ENCODE measurements around the gene DLG3. TPM values are rescaled to one million over a fixed set of nuclear protein-coding genes. Genes with fewer than 3 reads are reported as not detected.
"Not testable (repeated sequence)": the region's sequence is repeated elsewhere in the genome, so short reads cannot be mapped to it uniquely, and the experiment has no call there.

DLG3 gene
- total RNA-seq, 5 donors from 2014 or later (not counting 1 experiment from before 2014, with no cell fraction given) = 6.2 to 14.1 (median 10.3) TPM

DNA sequence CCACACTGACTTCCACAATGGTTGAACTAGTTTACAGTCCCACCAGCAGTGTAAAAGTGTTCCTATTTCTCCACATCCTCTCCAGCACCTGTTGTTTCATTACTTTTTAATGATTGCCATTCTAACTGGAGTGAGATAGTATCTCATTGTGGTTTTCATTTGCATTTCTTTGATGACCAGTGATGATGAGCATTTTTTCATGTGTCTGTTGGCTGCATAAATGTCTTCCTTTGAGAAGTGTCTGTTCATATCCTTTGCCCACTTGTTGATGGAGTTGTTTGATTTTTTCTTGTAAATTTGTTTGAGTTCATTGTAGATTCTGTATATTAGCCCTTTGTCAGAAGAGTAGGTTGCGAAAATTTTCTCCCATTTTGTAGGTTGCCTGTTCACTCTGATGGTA, 71.1 kb downstream of the DLG3 start:
- H3K27ac ChIP-seq (ENCODE audit: low read length); DNase-seq; H3K9me3 ChIP-seq; H3K27me3 ChIP-seq (replicated peaks in 1 of 2; ENCODE audit: control insufficient read depth in 2 of 2, extremely low read depth in 1 of 2, insufficient read depth in 2 of 2, low read length in 1 of 2); H3K36me3 ChIP-seq (ENCODE audit: control insufficient read depth in 2 of 2, extremely low read depth in 1 of 2, insufficient read depth in 1 of 2, low read length in 1 of 2); ATAC-seq (replicated peaks in 1 of 4); H3K4me3 Mint-ChIP-seq; H3K4me1 Mint-ChIP-seq; CTCF ChIA-PET; H3K4me3 ChIP-seq (ENCODE audit: control insufficient read depth in 1 of 2, extremely low read depth in 1 of 2, low read length in 1 of 2); H3K9me3 Mint-ChIP-seq; POLR2A ChIA-PET; H3K36me3 Mint-ChIP-seq; H3K27ac Mint-ChIP-seq; H3K4me1 ChIP-seq (ENCODE audit: control insufficient read depth in 1 of 2, extremely low read depth in 1 of 2, insufficient read depth in 2 of 2, low read length in 2 of 2): not testable (repeated sequence)
- WGBS (ENCODE audit: insufficient coverage) = no CpG with 5 or more reads among the region's 1 CpG
- H3K27me3 Mint-ChIP-seq = peaks cover 3 to 19% of the 10 kb centered on the region in 2 donors

DNA sequence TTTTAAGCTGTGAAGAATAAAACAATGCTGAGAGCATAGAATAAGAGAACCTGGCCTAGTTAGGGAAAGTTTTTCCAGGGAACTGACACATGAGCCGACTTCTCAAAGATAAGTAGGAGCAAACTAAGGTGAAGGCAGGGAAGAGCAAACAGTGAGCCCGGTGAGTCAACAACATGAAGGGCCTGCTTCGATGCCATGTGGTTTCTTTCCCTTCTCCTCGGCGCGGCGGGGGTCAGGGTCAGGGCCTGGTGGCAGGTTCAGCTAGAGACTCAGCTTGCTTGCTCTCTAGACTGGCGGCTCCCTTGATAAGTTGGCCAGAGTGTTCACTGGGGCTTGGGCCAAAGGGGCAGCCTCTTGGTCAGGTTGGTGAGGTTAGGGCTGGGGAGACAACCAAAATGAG, 81.1 kb downstream of the DLG3 start:
- no peak for ATAC-seq (replicated peaks in 1 of 4)
- POLR2A ChIA-PET = no interaction called here

DNA sequence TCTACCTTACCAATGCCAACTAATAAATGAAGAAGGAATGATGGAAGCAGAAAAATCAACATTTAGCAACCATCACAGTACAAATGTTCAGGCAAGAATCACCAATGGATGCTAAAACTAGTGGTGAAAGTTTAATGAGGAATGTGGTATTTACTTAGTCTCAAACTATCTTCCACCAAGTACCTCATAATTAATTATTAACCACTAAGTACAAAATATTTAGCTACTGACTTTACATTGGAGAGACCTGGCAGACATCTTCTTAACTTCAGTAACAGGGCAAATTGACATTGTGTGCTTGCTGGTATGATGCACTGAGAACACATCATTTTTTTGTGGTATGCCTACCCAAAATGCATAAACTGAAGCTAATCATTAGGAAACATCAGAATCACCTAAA, 82.4 kb downstream of the DLG3 start:
- no peaks in the 10 kb centered on the region for H3K4me1 Mint-ChIP-seq
- H3K9me3 ChIP-seq = no peaks in the 10 kb centered on the region
- H3K4me3 Mint-ChIP-seq = no peak overlapping the region
- no peak overlapping the region for H3K27ac Mint-ChIP-seq
- ATAC-seq (replicated peaks in 1 of 4) (no peak), DNase-seq (no peak)
- no peaks in the 10 kb centered on the region for H3K27me3 ChIP-seq (replicated peaks in 1 of 2; ENCODE audit: control insufficient read depth in 2 of 2, extremely low read depth in 1 of 2, insufficient read depth in 2 of 2, low read length in 1 of 2)
- H3K27ac ChIP-seq (ENCODE audit: low read length) = no peak overlapping the region
- H3K36me3 Mint-ChIP-seq = no peaks in the 10 kb centered on the region
- peaks cover 0 to 11% of the 10 kb centered on the region in 2 donors for H3K27me3 Mint-ChIP-seq
- H3K36me3 ChIP-seq (ENCODE audit: control insufficient read depth in 2 of 2, extremely low read depth in 1 of 2, insufficient read depth in 1 of 2, low read length in 1 of 2) = no peaks in the 10 kb centered on the region
- H3K9me3 Mint-ChIP-seq = no peaks in the 10 kb centered on the region
- no peaks in the 10 kb centered on the region for H3K4me1 ChIP-seq (ENCODE audit: control insufficient read depth in 1 of 2, extremely low read depth in 1 of 2, insufficient read depth in 2 of 2, low read length in 2 of 2)
- ChIA-PET POLR2A (no interaction called here), CTCF (no interaction called here)
- H3K4me3 ChIP-seq (ENCODE audit: control insufficient read depth in 1 of 2, extremely low read depth in 1 of 2, low read length in 1 of 2) = no peak overlapping the region

More for the DNA sequence above, 81.1 kb downstream of the DLG3 start:
- Mint-ChIP-seq H3K9me3 (no peaks in the 10 kb centered on the region), H3K4me3 (no peak overlapping the region), H3K27ac (no peak overlapping the region), H3K4me1 (no peaks in the 10 kb centered on the region), H3K27me3 (peaks cover 0 to 7% of the 10 kb centered on the region in 2 donors), H3K36me3 (no peaks in the 10 kb centered on the region)
- Histone ChIP-seq H3K4me1 (ENCODE audit: control insufficient read depth in 1 of 2, extremely low read depth in 1 of 2, insufficient read depth in 2 of 2, low read length in 2 of 2) (no peaks in the 10 kb centered on the region), H3K36me3 (ENCODE audit: control insufficient read depth in 2 of 2, extremely low read depth in 1 of 2, insufficient read depth in 1 of 2, low read length in 1 of 2) (no peaks in the 10 kb centered on the region), H3K9me3 (no peaks in the 10 kb centered on the region), H3K27me3 (replicated peaks in 1 of 2; ENCODE audit: control insufficient read depth in 2 of 2, extremely low read depth in 1 of 2, insufficient read depth in 2 of 2, low read length in 1 of 2) (no peaks in the 10 kb centered on the region), H3K27ac (ENCODE audit: low read length) (no peak overlapping the region), H3K4me3 (ENCODE audit: control insufficient read depth in 1 of 2, extremely low read depth in 1 of 2, low read length in 1 of 2) (no peak overlapping the region)
- 100% methylated on average over 1 of the region's 8 CpGs for WGBS (ENCODE audit: insufficient coverage)
- no peak for DNase-seq
- CTCF ChIA-PET = no interaction called here

DNA sequence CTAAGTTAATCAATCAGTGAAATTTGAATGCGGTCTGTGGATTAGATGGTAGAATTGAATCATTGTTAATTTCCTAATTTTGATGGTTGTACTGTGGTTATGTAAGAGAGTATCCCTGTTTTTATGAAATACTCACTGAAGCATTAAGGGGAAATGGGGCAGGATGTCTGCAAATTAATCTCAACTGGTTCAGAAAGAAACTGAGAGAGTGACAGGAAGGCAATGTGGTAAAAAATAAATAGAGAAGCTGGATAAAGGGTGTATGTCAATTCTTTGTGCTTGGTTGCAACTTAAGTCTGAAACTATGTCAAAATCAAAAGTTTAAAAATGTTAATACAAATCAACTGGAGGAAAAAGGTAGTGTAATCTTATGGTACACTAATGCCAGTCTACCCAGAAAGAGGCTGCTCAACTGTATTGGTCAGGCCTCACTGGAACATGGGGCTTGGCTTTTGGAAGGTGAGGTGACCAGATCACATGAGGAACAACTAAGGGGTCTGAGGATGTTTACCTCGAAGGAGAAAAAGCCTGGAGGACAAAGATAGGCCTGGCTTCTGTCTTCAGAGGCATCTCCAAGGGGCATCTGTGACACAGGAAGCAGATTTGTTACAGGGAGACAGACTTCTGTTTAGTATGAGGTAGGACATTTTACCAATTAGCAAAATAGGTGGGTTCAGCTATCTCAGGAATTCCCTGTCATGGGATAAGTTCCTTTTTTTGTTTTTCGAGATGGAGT, 83.1 kb downstream of the DLG3 start:
- H3K36me3 Mint-ChIP-seq = no peaks in the 10 kb centered on the region
- DNase-seq (no peak), ATAC-seq (replicated peaks in 1 of 4) (no peak)
- H3K4me3 Mint-ChIP-seq = no peak overlapping the region
- H3K4me1 Mint-ChIP-seq = no peaks in the 10 kb centered on the region
- WGBS (ENCODE audit: insufficient coverage) = no CpG with 5 or more reads among the region's 3 CpGs
- CTCF ChIA-PET = no interaction called here
- Histone ChIP-seq H3K4me3 (ENCODE audit: control insufficient read depth in 1 of 2, extremely low read depth in 1 of 2, low read length in 1 of 2) (no peak overlapping the region), H3K9me3 (no peaks in the 10 kb centered on the region), H3K27ac (ENCODE audit: low read length) (no peak overlapping the region), H3K36me3 (ENCODE audit: control insufficient read depth in 2 of 2, extremely low read depth in 1 of 2, insufficient read depth in 1 of 2, low read length in 1 of 2) (no peaks in the 10 kb centered on the region), H3K4me1 (ENCODE audit: control insufficient read depth in 1 of 2, extremely low read depth in 1 of 2, insufficient read depth in 2 of 2, low read length in 2 of 2) (no peaks in the 10 kb centered on the region), H3K27me3 (replicated peaks in 1 of 2; ENCODE audit: control insufficient read depth in 2 of 2, extremely low read depth in 1 of 2, insufficient read depth in 2 of 2, low read length in 1 of 2) (no peaks in the 10 kb centered on the region)
- POLR2A ChIA-PET = no interaction called here
- H3K9me3 Mint-ChIP-seq = no peaks in the 10 kb centered on the region
- H3K27me3 Mint-ChIP-seq = peaks cover 0 to 10% of the 10 kb centered on the region in 2 donors
- no peak overlapping the region for H3K27ac Mint-ChIP-seq

GRCh38 chrX:70535198-70535597, 90.6 kb downstream of the DLG3 start:
- H3K27me3 Mint-ChIP-seq = peaks cover 6 to 38% of the 10 kb centered on the region in 2 donors
- POLR2A ChIA-PET = no interaction called here
- H3K27ac ChIP-seq (ENCODE audit: low read length) = no peak overlapping the region

GRCh38 chrX:70549429-70549828, 104.8 kb downstream of the DLG3 start:
- ChIA-PET POLR2A (no interaction called here), CTCF (interaction anchor here in 1 of 2 donors (0.6 kb wide), 1 partner anchor 1571 kb away, joined by 5 read pairs; no protein-coding TSS in a partner anchor)
- no peak overlapping the region for H3K27ac ChIP-seq (ENCODE audit: low read length)
- Mint-ChIP-seq H3K36me3 (no peaks in the 10 kb centered on the region), H3K4me3 (no peak overlapping the region), H3K27ac (no peak overlapping the region), H3K9me3 (no peaks in the 10 kb centered on the region), H3K27me3 (no peaks in the 10 kb centered on the region), H3K4me1 (no peaks in the 10 kb centered on the region)
- no peaks in the 10 kb centered on the region for H3K4me1 ChIP-seq (ENCODE audit: control insufficient read depth in 1 of 2, extremely low read depth in 1 of 2, insufficient read depth in 2 of 2, low read length in 2 of 2)
- no peak overlapping the region for H3K4me3 ChIP-seq (ENCODE audit: control insufficient read depth in 1 of 2, extremely low read depth in 1 of 2, low read length in 1 of 2)
- 80% methylated on average over 1 of the region's 3 CpGs for WGBS (ENCODE audit: insufficient coverage)
- H3K27me3 ChIP-seq (replicated peaks in 1 of 2; ENCODE audit: control insufficient read depth in 2 of 2, extremely low read depth in 1 of 2, insufficient read depth in 2 of 2, low read length in 1 of 2) = no peaks in the 10 kb centered on the region
- H3K36me3 ChIP-seq (ENCODE audit: control insufficient read depth in 2 of 2, extremely low read depth in 1 of 2, insufficient read depth in 1 of 2, low read length in 1 of 2) = no peaks in the 10 kb centered on the region
- ATAC-seq (replicated peaks in 1 of 4) (no peak), DNase-seq (no peak)
- no peaks in the 10 kb centered on the region for H3K9me3 ChIP-seq

More at GRCh38 chrX:70535198-70535597, 90.6 kb downstream of the DLG3 start:
- CTCF ChIA-PET = no interaction called here
- ATAC-seq (replicated peaks in 1 of 4) (no peak), DNase-seq (no peak)
- H3K4me1 Mint-ChIP-seq = no peaks in the 10 kb centered on the region
- H3K9me3 ChIP-seq = no peaks in the 10 kb centered on the region
- no peaks in the 10 kb centered on the region for H3K36me3 Mint-ChIP-seq
- no CpG with 5 or more reads among the region's 1 CpG for WGBS (ENCODE audit: insufficient coverage)
- no peaks in the 10 kb centered on the region for H3K27me3 ChIP-seq (replicated peaks in 1 of 2; ENCODE audit: control insufficient read depth in 2 of 2, extremely low read depth in 1 of 2, insufficient read depth in 2 of 2, low read length in 1 of 2)
- no peaks in the 10 kb centered on the region for H3K36me3 ChIP-seq (ENCODE audit: control insufficient read depth in 2 of 2, extremely low read depth in 1 of 2, insufficient read depth in 1 of 2, low read length in 1 of 2)
- no peak overlapping the region for H3K4me3 ChIP-seq (ENCODE audit: control insufficient read depth in 1 of 2, extremely low read depth in 1 of 2, low read length in 1 of 2)
- H3K4me3 Mint-ChIP-seq = no peak overlapping the region
- no peaks in the 10 kb centered on the region for H3K9me3 Mint-ChIP-seq
- no peak overlapping the region for H3K27ac Mint-ChIP-seq
- no peaks in the 10 kb centered on the region for H3K4me1 ChIP-seq (ENCODE audit: control insufficient read depth in 1 of 2, extremely low read depth in 1 of 2, insufficient read depth in 2 of 2, low read length in 2 of 2)
